Activated T-helper 17 cell treated with anti-CD3 and anti-CD28 coated beads, Interleukin-2, amount 50 U/mL, for 72 hours (primary cell): ENCODE data around the gene AP5S1. TPM values are rescaled to one million over a fixed set of nuclear protein-coding genes. Genes with fewer than 3 reads are reported as not detected.
"Not testable (repeated sequence)": the region's sequence is repeated elsewhere in the genome, so short reads cannot be mapped to it uniquely, and the experiment has no call there.

ENCODE experiments used
- ATAC-seq: fragments of 150-1000 bp; cut with Tn5 transposase; replicated peaks from 2 replicates; pipeline ENCODE4 v1.10.0; 2021; ENCODE audit warnings: mild to moderate bottlenecking, moderate library complexity
- H3K27ac Mint-ChIP-seq: one replicate; pipeline ENCODE4 v1.8.0; 2022; ENCODE audit warnings: mixed read lengths
- H3K27me3 Mint-ChIP-seq: one replicate; pipeline ENCODE4 v1.8.0; 2022; ENCODE audit warnings: mixed read lengths
- H3K36me3 Mint-ChIP-seq: one replicate; pipeline ENCODE4 v1.8.0; 2022; ENCODE audit warnings: low read depth, mild to moderate bottlenecking, mixed read lengths
- H3K4me1 Mint-ChIP-seq: one replicate; pipeline ENCODE4 v1.8.0; 2022; ENCODE audit warnings: mixed read lengths
- H3K4me3 Mint-ChIP-seq: one replicate; pipeline ENCODE4 v1.8.0; 2022; ENCODE audit warnings: mild to moderate bottlenecking, mixed read lengths
- H3K9me3 Mint-ChIP-seq: one replicate; pipeline ENCODE4 v1.8.0; 2022; ENCODE audit warnings: mixed read lengths
- total RNA-seq, 2 donors: library from RNA; stranded (reverse); gene quantifications; one replicate each; pipeline ENCODE4 v1.2.3, GENCODE V29; 2022

AP5S1 gene
- total RNA-seq, 2 donors from 2014 or later = 10.8 to 14.8 TPM

DNA sequence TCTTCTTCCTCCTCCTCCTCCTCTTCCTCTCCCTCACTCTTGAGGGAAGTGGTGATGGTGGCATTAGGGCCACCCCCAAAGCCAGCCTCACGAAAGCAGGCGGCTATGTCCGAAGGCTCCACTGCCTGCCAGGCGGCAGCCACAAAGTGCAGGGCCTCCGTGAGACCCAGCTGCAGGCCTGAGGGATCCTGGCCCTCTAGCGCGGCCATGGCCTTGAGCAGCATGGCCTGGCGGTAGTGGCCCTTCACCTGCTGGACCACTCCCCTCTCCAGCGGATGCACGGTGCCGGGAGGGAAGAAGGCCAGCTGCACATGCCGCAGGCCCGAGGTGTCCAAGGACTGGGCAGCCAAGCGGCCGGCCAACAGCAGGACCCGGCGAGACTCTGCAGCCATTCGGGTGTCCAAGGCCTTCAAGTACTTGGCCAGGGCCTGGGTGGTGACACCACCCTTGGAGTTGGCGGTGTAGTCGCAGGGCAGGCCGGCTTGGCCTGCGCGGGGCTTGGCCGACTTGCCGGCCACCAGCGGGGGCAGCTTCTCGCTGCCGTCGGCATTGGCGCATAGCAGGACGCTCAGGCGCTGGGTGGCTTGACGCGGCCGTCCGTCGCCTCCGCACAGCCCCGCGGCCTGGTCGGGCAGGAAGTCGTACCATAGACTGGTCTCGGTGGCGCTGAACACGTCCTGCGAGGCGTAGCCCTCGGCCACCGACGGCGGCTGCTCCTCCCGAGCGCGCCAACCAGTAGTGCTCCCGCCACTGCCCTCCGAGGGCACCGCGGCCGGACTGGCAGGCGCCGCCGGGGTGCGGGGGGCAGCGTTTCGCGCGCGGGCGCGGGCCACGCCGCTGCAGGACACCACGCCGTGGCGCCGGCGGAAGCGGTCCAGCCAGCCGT lies 34.9 kb upstream of the AP5S1 start:
- Mint-ChIP-seq H3K36me3 (peaks cover 10% of the 10 kb centered on the region), H3K27ac (peak overlapping the region; percentile 75), H3K4me3 (peak overlapping the region; percentile 75), H3K4me1 (peaks cover 36% of the 10 kb centered on the region), H3K27me3 (no peaks in the 10 kb centered on the region), H3K9me3 (no peaks in the 10 kb centered on the region)
- no peak for ATAC-seq

DNA sequence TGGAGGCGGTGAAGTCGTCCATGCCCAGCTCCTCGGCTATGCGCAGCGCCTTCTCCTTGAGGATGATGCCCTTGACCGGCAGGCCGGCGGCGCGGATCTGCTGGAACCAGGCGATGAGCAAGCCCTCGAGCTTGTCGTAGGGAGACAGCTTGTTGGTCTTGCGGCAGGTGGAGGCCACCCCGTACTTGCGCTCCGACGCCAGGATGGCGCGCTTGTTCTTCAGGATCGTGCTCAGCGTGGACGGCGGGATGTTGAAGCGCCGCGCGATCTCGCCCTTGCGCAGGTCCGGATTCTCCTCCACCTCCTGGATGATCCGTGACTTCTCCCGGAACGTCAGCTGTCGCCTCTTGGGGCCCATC lies 34.2 kb upstream of the AP5S1 start:
- ATAC-seq = peak; percentile 44
- Mint-ChIP-seq H3K36me3 (peaks cover 10% of the 10 kb centered on the region), H3K4me3 (peak overlapping the region; percentile 68), H3K4me1 (peaks cover 30% of the 10 kb centered on the region), H3K27ac (no peak overlapping the region), H3K27me3 (no peaks in the 10 kb centered on the region), H3K9me3 (no peaks in the 10 kb centered on the region)

DNA sequence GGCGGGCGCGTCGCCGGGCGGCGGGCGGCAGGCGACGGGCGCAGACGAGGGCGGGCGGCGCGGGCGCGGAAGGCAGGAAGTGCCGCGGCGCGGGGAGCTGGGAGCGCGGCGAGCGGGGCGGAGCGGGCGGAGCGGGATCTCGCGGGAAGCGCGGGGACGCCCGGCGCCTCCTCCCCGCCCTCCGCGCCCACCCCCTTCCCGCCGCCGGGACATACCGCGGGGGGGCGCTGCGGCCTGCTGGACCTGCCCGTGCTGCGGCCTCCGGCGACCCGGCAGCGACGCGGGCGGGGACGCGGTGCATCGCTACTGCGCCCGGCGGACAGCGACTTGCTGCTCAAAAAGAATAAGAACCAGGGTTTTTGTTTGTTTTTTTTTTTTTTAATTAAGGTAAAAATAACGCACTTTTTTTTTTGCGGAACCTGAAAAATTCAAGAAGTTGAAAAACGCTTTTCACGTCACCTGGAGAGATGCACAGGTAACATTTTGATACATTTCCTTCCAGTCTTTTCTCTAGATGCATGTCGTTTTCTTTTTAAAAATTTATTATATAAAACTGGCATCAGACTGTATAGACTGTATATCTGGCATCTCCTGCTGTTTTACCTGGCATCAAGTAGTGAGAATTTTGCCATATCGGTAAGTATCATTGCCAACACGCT lies 33.6 kb upstream of the AP5S1 start, which contains the start of gene CENPB:
Gene CENPB, minus strand, starts transcription at position 76 of the 659 bp plus-strand sequence. CDS start 257 bp downstream, outside the sequence.
- Mint-ChIP-seq H3K27me3 (no peaks in the 10 kb centered on the region), H3K36me3 (peaks cover 10% of the 10 kb centered on the region), H3K27ac (peak within 1 kb of the TSS; percentile 71), H3K9me3 (no peaks in the 10 kb centered on the region), H3K4me3 (peak within 1 kb of the TSS; percentile 77), H3K4me1 (peaks cover 23% of the 10 kb centered on the region)
- ATAC-seq = peak; percentile 94

DNA sequence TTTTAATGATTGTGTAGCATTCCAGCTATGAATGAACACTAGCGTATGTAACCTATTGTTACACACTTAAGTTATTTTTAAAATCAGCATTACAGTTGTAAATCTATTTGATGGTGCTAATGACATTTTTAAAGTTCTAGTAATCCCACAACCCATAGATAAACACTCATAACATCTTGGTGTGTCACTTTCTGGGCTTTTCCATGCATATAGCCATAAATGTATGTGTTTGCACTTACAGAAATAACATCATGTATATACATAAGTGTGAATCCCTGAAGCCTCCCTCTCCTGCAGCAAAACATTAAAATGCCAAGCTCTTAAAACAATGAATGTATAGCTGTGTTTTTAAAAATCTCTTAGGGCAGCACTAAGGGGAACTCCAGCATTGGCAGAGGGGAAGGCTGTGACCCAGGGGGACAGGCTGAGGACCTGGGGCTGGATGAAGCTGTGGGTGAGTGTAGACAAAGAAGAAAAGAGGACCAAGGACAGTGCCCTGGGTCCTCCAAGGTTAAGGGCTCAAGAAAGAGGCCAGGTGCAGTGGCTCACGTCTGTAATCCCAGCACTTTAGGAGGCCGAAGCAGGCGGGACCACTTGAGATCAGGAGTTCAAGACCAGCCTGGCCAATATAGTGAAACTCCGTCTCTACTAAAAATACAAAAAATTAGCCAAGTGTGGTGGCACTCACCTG lies 32.9 kb upstream of the AP5S1 start:
- no peak for ATAC-seq
- H3K9me3 Mint-ChIP-seq = no peaks in the 10 kb centered on the region
- H3K27ac Mint-ChIP-seq = peak overlapping the region; percentile 71
- H3K36me3 Mint-ChIP-seq = peaks cover 10% of the 10 kb centered on the region
- H3K27me3 Mint-ChIP-seq = no peaks in the 10 kb centered on the region
- H3K4me1 Mint-ChIP-seq = peaks cover 22% of the 10 kb centered on the region
- H3K4me3 Mint-ChIP-seq = peak overlapping the region; percentile 77

DNA sequence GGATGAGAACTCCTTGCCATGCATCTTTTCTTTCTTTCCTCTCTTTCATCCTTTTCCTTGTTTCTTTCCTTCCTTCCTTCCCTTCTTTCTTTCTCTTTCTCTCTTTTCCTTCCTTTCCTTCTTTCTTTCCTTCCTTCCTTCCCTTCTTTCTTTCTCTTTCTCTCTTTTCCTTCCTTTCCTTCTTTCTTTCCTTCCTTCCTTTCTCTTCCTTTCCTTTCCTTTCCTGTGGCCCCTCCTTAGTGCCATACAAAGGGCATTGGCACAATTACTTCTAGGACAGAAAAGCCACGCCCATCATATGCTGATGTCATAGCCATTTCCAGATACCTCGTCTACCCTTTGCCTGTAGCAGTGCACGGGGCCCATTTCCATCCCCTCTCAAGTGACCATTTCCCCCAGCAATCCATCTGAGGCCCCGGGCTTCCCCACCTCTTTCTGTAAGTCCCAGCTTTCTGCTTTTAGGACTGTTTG lies 31.6 kb upstream of the AP5S1 start:
- H3K27ac Mint-ChIP-seq = peak overlapping the region; percentile 9
- no peak for ATAC-seq
- H3K36me3 Mint-ChIP-seq = peaks cover 10% of the 10 kb centered on the region
- H3K4me1 Mint-ChIP-seq = peaks cover 22% of the 10 kb centered on the region
- no peaks in the 10 kb centered on the region for H3K27me3 Mint-ChIP-seq
- no peaks in the 10 kb centered on the region for H3K9me3 Mint-ChIP-seq
- peak overlapping the region; percentile 77 for H3K4me3 Mint-ChIP-seq

DNA sequence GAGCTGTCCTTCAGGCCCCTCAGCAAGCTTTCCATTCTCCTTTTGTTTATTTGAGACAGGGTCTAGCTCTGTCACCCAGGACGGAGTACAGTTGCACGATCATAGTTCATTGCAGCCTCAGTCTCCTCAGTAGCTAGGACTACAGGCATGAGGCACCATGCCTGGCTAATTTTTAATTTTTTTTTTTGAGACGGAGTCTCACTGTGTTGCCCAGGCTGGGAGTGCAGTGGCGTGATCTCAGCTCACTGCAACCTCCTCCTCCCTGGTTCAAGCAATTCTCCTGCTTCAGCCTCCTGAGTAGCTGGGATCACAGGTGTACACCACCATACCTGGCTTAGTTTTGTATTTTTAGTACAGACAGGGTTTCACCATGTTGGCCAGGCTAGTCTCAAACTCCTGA lies 31.1 kb upstream of the AP5S1 start:
- H3K27me3 Mint-ChIP-seq, H3K36me3 Mint-ChIP-seq, H3K9me3 Mint-ChIP-seq, ATAC-seq: not testable (repeated sequence)
- peak overlapping the region; percentile 77 for H3K4me3 Mint-ChIP-seq
- peaks cover 22% of the 10 kb centered on the region for H3K4me1 Mint-ChIP-seq
- H3K27ac Mint-ChIP-seq = peak overlapping the region; percentile 9

DNA sequence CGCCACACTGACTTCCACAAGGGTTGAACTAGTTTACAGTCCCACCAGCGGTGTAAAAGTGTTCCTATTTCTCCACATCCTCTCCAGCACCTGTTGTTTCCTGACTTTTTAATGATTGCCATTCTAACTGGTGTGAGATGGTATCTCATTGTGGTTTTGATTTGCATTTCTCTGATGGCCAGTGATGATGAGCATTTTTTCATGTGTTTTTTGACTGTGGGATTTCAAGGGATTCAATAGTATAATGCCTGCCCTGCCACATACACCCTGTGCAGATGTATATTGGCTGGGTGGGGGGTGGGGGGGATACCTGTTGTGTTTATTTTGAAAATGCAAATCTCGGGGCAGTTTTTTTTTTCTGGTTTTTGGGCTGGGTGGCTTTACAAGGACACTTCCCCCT lies 26.2 kb upstream of the AP5S1 start:
- Mint-ChIP-seq H3K36me3 (peaks cover 35% of the 10 kb centered on the region), H3K4me1 (peaks cover 15% of the 10 kb centered on the region)
- ATAC-seq, H3K4me3 Mint-ChIP-seq, H3K27me3 Mint-ChIP-seq, H3K27ac Mint-ChIP-seq, H3K9me3 Mint-ChIP-seq: not testable (repeated sequence)

DNA sequence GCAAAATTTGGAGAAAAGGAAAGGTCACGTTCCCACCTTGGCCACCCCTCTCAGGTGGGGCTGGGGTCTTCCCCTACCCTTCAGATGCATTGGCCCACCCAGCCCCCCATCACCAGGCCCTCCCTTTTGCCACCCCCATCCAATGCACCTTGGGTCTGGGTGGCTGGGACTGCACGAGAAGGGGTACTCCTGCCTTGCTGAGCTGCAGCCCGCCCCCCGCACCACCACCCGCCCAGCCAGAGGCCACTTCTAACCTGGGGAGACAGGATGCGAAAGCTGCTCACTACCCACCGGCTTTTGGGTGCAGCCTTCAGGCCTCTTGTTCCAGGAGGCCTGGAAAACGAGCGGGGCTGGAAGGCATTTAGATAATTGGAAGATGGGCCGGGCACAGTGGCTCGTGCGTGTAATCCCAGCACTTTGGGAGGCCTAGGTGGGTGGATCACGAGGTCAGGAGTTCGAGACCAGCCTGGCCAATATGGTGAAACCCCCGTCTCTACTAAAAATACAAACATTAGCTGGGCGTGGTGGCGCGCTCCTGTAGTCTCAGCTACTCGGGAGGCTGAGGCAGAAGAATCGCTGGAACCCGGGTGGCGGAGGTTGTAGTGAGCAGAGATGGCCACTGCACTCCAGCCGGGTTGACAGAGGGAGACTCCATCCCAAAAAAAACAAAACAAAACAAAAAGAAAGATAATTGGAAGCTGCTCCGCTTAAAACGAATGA lies 25.5 kb upstream of the AP5S1 start:
- peak overlapping the region; percentile 100 for H3K4me3 Mint-ChIP-seq
- peaks cover 40% of the 10 kb centered on the region for H3K36me3 Mint-ChIP-seq
- no peaks in the 10 kb centered on the region for H3K27me3 Mint-ChIP-seq
- peak overlapping the region; percentile 97 for H3K27ac Mint-ChIP-seq
- no peaks in the 10 kb centered on the region for H3K9me3 Mint-ChIP-seq
- ATAC-seq = no peak
- H3K4me1 Mint-ChIP-seq = peaks cover 18% of the 10 kb centered on the region

DNA sequence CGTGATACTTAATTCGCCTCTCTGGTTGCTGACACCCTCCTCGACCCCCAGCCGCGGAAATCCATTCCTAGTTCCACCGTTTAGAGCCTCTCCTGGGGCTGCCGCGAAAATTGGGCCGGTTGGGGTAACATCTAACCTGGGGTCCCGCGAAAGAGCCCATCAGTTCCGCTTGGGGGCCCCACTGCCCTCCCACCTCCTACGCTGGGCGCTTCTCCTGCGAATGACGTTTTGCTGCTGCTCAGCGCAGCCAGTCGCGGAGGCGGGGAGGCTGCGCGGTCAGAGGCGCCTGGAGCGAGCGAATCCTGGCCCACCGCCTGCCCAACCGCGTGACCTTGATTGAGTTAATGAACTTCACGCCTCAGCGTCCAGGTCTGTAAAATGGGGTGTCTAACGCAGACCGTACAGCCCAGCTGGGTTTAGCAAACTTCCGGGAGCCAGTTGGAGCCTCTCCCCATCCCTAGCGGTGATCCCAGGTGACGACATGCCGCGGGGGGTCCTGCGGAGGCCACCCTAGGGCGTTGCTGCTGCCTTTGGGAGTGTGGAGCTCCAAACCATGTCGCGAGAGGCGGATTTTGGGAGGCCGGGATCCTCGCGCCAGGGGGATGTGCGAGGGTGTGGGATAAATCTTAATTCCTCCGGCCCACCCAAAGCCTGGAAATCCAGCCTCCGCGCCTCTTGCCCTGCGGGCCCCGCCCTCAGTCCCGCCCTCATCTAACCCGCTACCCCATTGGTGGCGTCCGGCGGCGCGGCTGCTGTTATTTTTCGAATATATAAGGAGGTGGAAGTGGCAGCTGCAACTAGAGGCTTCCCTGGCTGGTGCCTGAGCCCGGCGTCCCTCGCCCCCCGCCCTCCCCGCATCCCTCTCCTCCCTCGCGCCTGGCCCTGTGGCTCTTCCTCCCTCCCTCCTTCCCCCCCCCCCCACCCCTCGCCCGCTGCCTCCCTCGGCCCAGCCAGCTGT lies 24.6 kb upstream of the AP5S1 start, which contains the start of gene CDC25B:
Gene CDC25B, plus strand, starts transcription at position 800 of the 958 bp plus-strand sequence. CDS start 222 bp downstream, outside the sequence.
- Mint-ChIP-seq H3K27ac (peak within 1 kb of the TSS; percentile 98), H3K4me3 (peak within 1 kb of the TSS; percentile 100), H3K4me1 (peaks cover 24% of the 10 kb centered on the region), H3K36me3 (peaks cover 49% of the 10 kb centered on the region), H3K27me3 (no peaks in the 10 kb centered on the region), H3K9me3 (no peaks in the 10 kb centered on the region)
- ATAC-seq = peak; percentile 84

DNA sequence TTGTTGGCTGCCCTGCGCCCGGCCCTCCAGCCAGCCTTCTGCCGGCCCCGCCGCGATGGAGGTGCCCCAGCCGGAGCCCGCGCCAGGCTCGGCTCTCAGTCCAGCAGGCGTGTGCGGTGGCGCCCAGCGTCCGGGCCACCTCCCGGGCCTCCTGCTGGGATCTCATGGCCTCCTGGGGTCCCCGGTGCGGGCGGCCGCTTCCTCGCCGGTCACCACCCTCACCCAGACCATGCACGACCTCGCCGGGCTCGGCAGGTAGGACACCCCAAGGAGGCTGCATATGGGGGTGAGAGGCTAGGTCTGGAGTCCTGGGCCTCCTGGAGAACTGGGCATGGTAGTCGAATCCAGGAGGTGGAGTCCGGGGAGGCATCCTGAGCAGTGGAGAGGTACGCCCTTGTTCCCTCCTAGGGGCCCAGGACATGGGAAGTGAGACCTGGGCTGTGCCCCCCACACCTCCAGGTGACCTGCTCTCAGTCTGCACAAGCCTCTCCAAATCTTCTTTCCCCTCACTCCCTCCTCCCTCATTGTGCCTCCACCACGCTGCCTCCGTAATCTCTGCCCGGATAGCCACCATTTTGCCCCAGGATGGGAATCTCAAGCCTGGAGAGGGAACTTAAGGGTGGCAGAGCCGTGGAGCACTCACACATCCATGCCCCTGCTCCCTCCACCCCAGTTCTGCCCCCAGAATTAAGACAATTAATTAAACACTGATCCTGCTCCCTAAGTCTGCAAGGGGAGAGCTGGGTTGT lies 23.7 kb upstream of the AP5S1 start:
- Mint-ChIP-seq H3K4me1 (peaks cover 29% of the 10 kb centered on the region), H3K4me3 (peak overlapping the region; percentile 100), H3K27me3 (no peaks in the 10 kb centered on the region), H3K9me3 (no peaks in the 10 kb centered on the region), H3K27ac (peak overlapping the region; percentile 98), H3K36me3 (peaks cover 57% of the 10 kb centered on the region)
- ATAC-seq = no peak

DNA sequence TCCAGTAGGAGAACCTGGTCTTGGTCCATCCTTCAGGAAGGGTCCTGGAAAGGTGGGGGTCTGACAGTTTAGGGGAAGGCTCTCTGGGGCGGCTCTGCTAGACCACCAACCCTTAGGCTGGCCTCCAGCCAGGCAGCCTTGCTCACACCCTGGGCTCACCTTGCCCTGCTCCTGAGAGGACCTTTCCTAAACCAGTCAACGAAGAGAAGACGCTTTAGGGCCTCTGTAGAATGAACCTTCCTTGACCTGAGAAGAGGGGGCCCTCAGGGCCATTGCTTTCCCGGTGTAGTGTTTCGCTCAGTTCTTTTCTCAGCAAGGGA lies 23.2 kb upstream of the AP5S1 start:
- H3K4me1 Mint-ChIP-seq = peaks cover 29% of the 10 kb centered on the region

DNA sequence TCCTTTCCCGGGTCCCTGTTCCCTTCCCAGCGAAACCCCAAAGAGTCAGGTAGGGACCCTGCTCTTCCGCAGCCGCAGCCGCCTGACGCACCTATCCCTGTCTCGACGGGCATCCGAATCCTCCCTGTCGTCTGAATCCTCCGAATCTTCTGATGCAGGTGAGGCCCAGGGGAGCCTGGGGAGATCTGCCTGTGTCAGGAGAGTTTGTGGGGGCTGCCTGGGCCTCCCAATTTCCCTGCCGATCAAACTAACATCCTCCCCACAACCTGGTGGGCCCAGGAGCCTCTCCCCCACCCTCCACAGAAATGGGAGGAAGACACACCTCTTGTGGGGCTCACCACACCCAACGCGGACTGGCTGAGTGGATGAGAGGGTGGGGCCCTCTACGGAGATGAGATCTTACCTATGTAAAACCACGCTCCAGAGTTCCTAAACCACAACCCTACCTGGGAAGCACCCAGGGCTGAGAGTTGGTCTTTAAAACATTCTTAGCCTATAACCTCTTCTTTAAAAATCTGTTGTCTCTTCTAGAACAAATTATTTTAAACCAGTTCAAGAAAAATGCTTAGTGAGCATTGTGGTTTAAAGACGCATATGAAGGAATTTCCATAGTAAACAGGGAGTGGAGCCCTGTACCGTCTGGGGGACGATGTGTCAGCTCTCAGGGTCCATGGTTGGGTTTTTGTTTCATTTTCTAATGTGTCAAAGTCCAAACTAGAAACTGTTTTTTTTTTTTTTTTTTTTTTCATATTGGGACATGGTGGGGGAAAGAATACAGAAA lies 22.6 kb upstream of the AP5S1 start:
- Mint-ChIP-seq H3K36me3 (peaks cover 69% of the 10 kb centered on the region), H3K4me1 (peaks cover 34% of the 10 kb centered on the region), H3K27me3 (no peaks in the 10 kb centered on the region), H3K4me3 (peak overlapping the region; percentile 100), H3K9me3 (no peaks in the 10 kb centered on the region), H3K27ac (peak overlapping the region; percentile 98)
- peak; percentile 52 for ATAC-seq

More for the DNA sequence above, 23.2 kb upstream of the AP5S1 start:
- Mint-ChIP-seq H3K4me3 (peak overlapping the region; percentile 100), H3K27ac (peak overlapping the region; percentile 98), H3K36me3 (peaks cover 63% of the 10 kb centered on the region), H3K27me3 (no peaks in the 10 kb centered on the region), H3K9me3 (no peaks in the 10 kb centered on the region)
- ATAC-seq = no peak
